ENCODE measurements around the gene CYP4F8.

Gene CYP4F8

DNA sequence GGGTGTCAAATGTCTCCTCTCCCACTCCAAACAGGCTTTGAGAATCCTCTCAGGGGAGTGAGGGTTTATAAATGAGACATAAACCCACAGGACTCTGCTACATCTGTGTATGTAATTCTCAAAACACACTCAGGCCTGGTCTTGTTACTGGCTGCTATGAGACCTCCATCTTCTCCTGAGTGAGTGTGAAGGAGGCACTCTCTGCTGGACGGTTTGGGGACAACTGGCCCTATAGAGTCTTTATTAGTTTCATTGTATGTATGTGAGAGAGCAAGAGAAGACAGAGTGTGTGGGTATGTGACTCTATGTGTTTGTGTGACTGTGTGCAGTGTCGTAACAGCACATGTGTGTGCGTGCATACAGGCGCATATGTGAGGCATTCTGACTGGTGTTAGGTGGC lies 48.2 kb downstream of the CYP4F8 start:
- Histone ChIP-seq H3K9me2 (ENCODE audit: low read depth, low read length) (no peaks in the 10 kb centered on the region), H2AFZ (ENCODE audit: low read length) (no peak overlapping the region), H3K79me2 (ENCODE audit: insufficient read depth, low read length) (no peaks in the 10 kb centered on the region), H3K27ac (ENCODE audit: low read depth, low read length, poor library complexity, severe bottlenecking) (no peak overlapping the region), H3K4me2 (ENCODE audit: low read length) (no peak overlapping the region), H3K9ac (ENCODE audit: low read length) (no peak overlapping the region), H3F3A (ENCODE audit: insufficient read depth, low read length) (no peaks in the 10 kb centered on the region), H3K4me1 (ENCODE audit: insufficient read depth, low read length, severe bottlenecking) (no peaks in the 10 kb centered on the region), H3K9me3 (ENCODE audit: low read length) (no peaks in the 10 kb centered on the region), H4K20me1 (ENCODE audit: insufficient read depth, low read length) (no peaks in the 10 kb centered on the region), H3K4me3 (ENCODE audit: low read depth, low read length, poor library complexity, severe bottlenecking) (no peak overlapping the region), H3K27me3 (ENCODE audit: insufficient read depth, low read length) (no peaks in the 10 kb centered on the region), H3K36me3 (ENCODE audit: insufficient read depth, low read length) (no peaks in the 10 kb centered on the region)
- TF ChIP-seq, protein P1, sequence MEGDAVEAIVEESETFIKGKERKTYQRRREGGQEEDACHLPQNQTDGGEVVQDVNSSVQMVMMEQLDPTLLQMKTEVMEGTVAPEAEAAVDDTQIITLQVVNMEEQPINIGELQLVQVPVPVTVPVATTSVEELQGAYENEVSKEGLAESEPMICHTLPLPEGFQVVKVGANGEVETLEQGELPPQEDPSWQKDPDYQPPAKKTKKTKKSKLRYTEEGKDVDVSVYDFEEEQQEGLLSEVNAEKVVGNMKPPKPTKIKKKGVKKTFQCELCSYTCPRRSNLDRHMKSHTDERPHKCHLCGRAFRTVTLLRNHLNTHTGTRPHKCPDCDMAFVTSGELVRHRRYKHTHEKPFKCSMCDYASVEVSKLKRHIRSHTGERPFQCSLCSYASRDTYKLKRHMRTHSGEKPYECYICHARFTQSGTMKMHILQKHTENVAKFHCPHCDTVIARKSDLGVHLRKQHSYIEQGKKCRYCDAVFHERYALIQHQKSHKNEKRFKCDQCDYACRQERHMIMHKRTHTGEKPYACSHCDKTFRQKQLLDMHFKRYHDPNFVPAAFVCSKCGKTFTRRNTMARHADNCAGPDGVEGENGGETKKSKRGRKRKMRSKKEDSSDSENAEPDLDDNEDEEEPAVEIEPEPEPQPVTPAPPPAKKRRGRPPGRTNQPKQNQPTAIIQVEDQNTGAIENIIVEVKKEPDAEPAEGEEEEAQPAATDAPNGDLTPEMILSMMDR (IDR thresholded peaks at IDR 0.05; ENCODE audit: low read length) = no peak
- no peak for TF ChIP-seq EZH2 (IDR thresholded peaks at IDR 0.05; ENCODE audit: borderline replicate concordance, low read length)

DNA sequence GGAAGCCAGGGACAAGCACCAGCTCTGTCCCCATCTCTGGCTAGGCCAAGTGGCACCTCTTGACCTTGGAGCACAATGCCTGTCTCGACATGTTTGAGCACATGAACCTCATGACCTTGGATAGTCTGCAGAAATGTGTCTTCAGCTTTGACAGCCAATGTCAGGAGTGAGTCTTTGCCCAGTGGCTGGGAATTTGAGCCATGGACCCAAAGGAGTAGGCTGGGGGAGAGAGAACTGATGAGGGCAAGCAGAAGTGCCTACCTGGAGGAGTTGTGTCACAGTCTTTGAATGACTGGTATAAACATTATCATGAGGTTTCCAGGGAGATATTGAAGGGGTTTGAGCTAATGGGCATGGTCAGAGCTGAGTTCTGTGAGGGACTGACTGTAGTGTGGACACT lies 51.2 kb downstream of the CYP4F8 start:
- no peak for TF ChIP-seq EZH2 (IDR thresholded peaks at IDR 0.05; ENCODE audit: borderline replicate concordance, low read length)
- TF ChIP-seq, protein P1 (IDR thresholded peaks at IDR 0.05; ENCODE audit: low read length) = no peak
- H3K27me3 ChIP-seq (ENCODE audit: insufficient read depth, low read length) = no peaks in the 10 kb centered on the region

DNA sequence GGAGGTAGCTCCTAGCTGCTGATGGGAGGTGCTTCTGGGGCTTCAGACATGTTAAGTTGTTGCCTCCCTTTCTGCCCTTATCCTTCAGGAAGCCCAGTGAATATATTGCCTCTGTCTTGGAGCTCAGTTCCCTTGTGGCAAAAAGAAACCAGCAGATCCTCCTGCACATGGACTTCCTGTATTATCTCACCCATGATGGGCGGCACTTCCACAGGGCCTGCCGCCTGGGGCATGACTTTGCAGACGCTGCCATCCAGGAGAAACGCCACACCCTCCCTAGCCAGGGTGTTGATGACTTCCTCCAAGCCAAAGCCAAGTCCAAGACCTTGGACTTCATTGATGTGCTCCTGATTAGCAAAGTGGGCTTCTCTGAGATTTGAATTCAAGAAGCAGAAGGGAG lies 51.9 kb downstream of the CYP4F8 start:
- Histone ChIP-seq H4K20me1 (ENCODE audit: insufficient read depth, low read length) (no peaks in the 10 kb centered on the region), H3K4me1 (ENCODE audit: insufficient read depth, low read length, severe bottlenecking) (no peaks in the 10 kb centered on the region), H3F3A (ENCODE audit: insufficient read depth, low read length) (no peaks in the 10 kb centered on the region), H3K79me2 (ENCODE audit: insufficient read depth, low read length) (no peaks in the 10 kb centered on the region), H3K9me3 (ENCODE audit: low read length) (no peaks in the 10 kb centered on the region), H3K9ac (ENCODE audit: low read length) (no peak overlapping the region), H3K36me3 (ENCODE audit: insufficient read depth, low read length) (no peaks in the 10 kb centered on the region), H3K4me3 (ENCODE audit: low read depth, low read length, poor library complexity, severe bottlenecking) (no peak overlapping the region), H2AFZ (ENCODE audit: low read length) (no peak overlapping the region), H3K27me3 (ENCODE audit: insufficient read depth, low read length) (no peaks in the 10 kb centered on the region), H3K27ac (ENCODE audit: low read depth, low read length, poor library complexity, severe bottlenecking) (no peak overlapping the region), H3K4me2 (ENCODE audit: low read length) (no peak overlapping the region), H3K9me2 (ENCODE audit: low read depth, low read length) (no peaks in the 10 kb centered on the region)
- TF ChIP-seq, protein P1 (IDR thresholded peaks at IDR 0.05; ENCODE audit: low read length) = no peak
- TF ChIP-seq EZH2 (IDR thresholded peaks at IDR 0.05; ENCODE audit: borderline replicate concordance, low read length) = no peak

More for the DNA sequence above, 51.2 kb downstream of the CYP4F8 start:
- no peak overlapping the region for H3K4me2 ChIP-seq (ENCODE audit: low read length)
- H3K36me3 ChIP-seq (ENCODE audit: insufficient read depth, low read length) = no peaks in the 10 kb centered on the region
- no peaks in the 10 kb centered on the region for H3K9me2 ChIP-seq (ENCODE audit: low read depth, low read length)
- H3K4me3 ChIP-seq (ENCODE audit: low read depth, low read length, poor library complexity, severe bottlenecking) = no peak overlapping the region
- H3K79me2 ChIP-seq (ENCODE audit: insufficient read depth, low read length) = no peaks in the 10 kb centered on the region
- H3K9ac ChIP-seq (ENCODE audit: low read length) = no peak overlapping the region
- H4K20me1 ChIP-seq (ENCODE audit: insufficient read depth, low read length) = no peaks in the 10 kb centered on the region
- H3K27ac ChIP-seq (ENCODE audit: low read depth, low read length, poor library complexity, severe bottlenecking) = no peak overlapping the region
- H3K9me3 ChIP-seq (ENCODE audit: low read length) = no peaks in the 10 kb centered on the region
- no peaks in the 10 kb centered on the region for H3F3A ChIP-seq (ENCODE audit: insufficient read depth, low read length)
- no peak overlapping the region for H2AFZ ChIP-seq (ENCODE audit: low read length)
- H3K4me1 ChIP-seq (ENCODE audit: insufficient read depth, low read length, severe bottlenecking) = no peaks in the 10 kb centered on the region
